Kidney epithelial cell (primary cell): ENCODE measurements around the gene TAP2. TPM values are rescaled to one million over a fixed set of nuclear protein-coding genes. Genes with fewer than 3 reads are reported as not detected.
"Not testable (repeated sequence)": the region's sequence is repeated elsewhere in the genome, so short reads cannot be mapped to it uniquely, and the experiment has no call there.

Experiments
- DNase-seq: peaks from one replicate; pipeline ENCODE4 v3.0.0-alpha.2; 2010; ENCODE audit warnings: low read depth
- H3K27me3 ChIP-seq: 2 replicates; pipeline ENCODE4 v1.6.0; 2011; ENCODE audit warnings: low read length; ENCODE audit not compliant: control insufficient read depth, insufficient read depth
- H3K36me3 ChIP-seq: 2 replicates; pipeline ENCODE4 v1.5.1; 2011; ENCODE audit warnings: low read length; ENCODE audit not compliant: control insufficient read depth, insufficient read depth
- H3K4me3 ChIP-seq: 2 replicates; pipeline ENCODE4 v1.5.1; 2011; ENCODE audit warnings: low read depth, mild to moderate bottlenecking, control low read depth, low read length
- total RNA-seq: library from RNA; depleted of rRNA; stranded (reverse); fragments of >200 nt; gene quantifications from 2 replicates; pipeline ENCODE4 v1.2.3, GENCODE V29; 2015
- TF ChIP-seq, protein P1 (sequence below): IDR thresholded peaks from 2 replicates; pipeline ENCODE4 v1.5.1; 2011; ENCODE audit warnings: mild to moderate bottlenecking, moderate library complexity, low read length, control low read depth, inconsistent platforms; ENCODE audit not compliant: insufficient read depth, poor library complexity, severe bottlenecking

TAP2 gene
- total RNA-seq, 1 donor from 2014 or later, result 22.7 TPM

- no peak for DNase-seq
- no peak overlapping the region for H3K4me3 ChIP-seq
- TF ChIP-seq, protein P1, sequence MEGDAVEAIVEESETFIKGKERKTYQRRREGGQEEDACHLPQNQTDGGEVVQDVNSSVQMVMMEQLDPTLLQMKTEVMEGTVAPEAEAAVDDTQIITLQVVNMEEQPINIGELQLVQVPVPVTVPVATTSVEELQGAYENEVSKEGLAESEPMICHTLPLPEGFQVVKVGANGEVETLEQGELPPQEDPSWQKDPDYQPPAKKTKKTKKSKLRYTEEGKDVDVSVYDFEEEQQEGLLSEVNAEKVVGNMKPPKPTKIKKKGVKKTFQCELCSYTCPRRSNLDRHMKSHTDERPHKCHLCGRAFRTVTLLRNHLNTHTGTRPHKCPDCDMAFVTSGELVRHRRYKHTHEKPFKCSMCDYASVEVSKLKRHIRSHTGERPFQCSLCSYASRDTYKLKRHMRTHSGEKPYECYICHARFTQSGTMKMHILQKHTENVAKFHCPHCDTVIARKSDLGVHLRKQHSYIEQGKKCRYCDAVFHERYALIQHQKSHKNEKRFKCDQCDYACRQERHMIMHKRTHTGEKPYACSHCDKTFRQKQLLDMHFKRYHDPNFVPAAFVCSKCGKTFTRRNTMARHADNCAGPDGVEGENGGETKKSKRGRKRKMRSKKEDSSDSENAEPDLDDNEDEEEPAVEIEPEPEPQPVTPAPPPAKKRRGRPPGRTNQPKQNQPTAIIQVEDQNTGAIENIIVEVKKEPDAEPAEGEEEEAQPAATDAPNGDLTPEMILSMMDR, result no peak
- H3K36me3 ChIP-seq, result no peaks in the 10 kb centered on the region
- H3K27me3 ChIP-seq, result peaks cover 3% of the 10 kb centered on the region
Observed at GRCh38 chr6:32814145-32814544, 24.4 kb downstream of the TAP2 start.

DNA sequence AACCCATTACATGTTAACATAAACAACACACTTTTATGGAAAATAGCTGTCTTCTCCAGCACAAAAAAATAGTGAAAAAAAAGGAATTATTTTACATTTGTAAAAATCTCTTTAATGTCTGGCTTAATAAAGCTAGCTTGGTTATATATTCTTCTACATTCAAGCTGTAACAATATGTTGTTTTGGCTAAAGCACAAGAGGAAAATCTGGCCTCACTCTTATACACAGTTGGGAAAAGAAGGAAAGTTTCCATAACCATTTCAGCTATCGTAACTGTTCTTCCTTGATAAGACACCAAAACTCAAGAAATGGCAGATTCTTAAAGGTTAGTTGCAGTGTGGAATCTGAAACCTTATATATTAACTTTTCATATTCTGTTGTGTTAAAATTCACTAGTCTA, 29.4 kb downstream of the TAP2 start:
- H3K36me3 ChIP-seq, result no peaks in the 10 kb centered on the region
- no peak overlapping the region for H3K4me3 ChIP-seq
- peaks cover 3% of the 10 kb centered on the region for H3K27me3 ChIP-seq
- TF ChIP-seq, protein P1, result no peak
- no peak for DNase-seq

DNA sequence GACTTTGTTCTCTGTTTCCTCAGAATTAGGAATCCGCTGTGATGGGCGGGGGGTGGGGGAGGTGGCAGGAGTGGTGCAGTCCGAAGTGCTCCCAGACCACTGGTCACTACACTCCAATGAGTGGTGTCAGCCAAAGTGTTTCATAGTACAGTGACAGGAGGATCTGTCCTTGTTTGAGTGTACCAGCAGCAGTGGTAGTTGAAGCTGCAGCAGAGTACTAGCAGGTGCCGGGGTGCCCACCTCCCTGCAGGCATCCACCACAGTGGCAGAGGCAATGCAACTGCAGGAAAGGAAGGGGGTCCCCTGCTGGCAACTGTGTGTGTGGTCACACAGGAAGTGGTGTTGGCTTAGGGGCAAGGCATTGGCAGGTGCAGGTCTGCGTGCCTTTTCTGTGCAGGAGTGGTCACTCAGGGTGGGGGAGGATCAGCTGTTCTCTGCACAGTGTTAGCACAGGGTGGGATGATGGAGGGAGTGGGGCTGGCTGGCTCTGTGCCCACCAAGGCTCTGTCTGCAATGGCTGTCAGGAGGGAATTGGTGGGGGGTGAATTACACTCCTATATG, 31.4 kb downstream of the TAP2 start:
- H3K27me3 ChIP-seq, result no peaks in the 10 kb centered on the region

GRCh38 chr6:32805404-32805803, 33.1 kb downstream of the TAP2 start:
- DNase-seq, H3K36me3 ChIP-seq, H3K4me3 ChIP-seq, H3K27me3 ChIP-seq: not testable (repeated sequence)

More for the DNA sequence above, 31.4 kb downstream of the TAP2 start:
- TF ChIP-seq, protein P1, result no peak
- Histone ChIP-seq H3K4me3 (no peak overlapping the region), H3K36me3 (no peaks in the 10 kb centered on the region)
- no peak for DNase-seq

- Histone ChIP-seq H3K4me3 (no peak overlapping the region), H3K27me3 (peaks cover 4% of the 10 kb centered on the region), H3K36me3 (no peaks in the 10 kb centered on the region)
- TF ChIP-seq, protein P1, result no peak
- no peak for DNase-seq
Observed at GRCh38 chr6:32803416-32803815, 35.1 kb downstream of the TAP2 start.

DNA sequence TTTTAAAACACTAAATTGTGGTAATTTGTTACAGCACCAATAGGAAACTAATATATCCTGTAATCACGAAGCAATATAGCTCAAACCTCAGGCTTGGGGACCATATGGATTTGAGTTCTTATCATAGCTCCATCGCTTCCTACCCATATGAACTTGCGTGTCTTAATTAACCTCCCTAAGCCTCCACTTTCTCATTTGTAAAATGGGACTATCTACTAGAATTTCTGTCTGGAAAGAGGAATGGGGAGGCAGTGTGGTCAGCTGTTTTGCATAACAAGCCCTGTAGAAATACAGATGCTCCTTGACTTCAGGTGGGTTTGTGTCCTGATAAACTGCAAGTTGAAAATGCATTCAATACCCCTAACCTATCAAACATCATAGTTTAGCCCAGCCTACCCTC, 38.8 kb downstream of the TAP2 start:
- TF ChIP-seq, protein P1, result no peak
- H3K36me3 ChIP-seq, result no peaks in the 10 kb centered on the region
- H3K27me3 ChIP-seq, result peaks cover 8% of the 10 kb centered on the region
- H3K4me3 ChIP-seq, result no peak overlapping the region
- no peak for DNase-seq
